Transverse colon (tissue), 4 donors: Measurements from ENCODE around the gene MPIG6B. TPM values are rescaled to one million over a fixed set of nuclear protein-coding genes. Genes with fewer than 3 reads are reported as not detected.

Experiments used
- DNase-seq: peaks from one replicate; pipeline ENCODE4 v3.0.0-alpha.2; 2019
- H3K27ac ChIP-seq, 4 donors: fragments of 200-600 bp; sonication (generic); 2 replicates each; pipeline ENCODE4 v1.5.1; 2016 to 2018; ENCODE audit warnings: inconsistent platforms in 4 of 4
- H3K27me3 ChIP-seq: fragments of 200-600 bp; sonication (generic); 2 replicates; pipeline ENCODE4 v1.5.1; 2017; ENCODE audit warnings: inconsistent platforms
- H3K36me3 ChIP-seq, 4 donors: fragments of 200-600 bp; sonication (generic); 2 replicates each; pipeline ENCODE4 v1.5.1; 2017 to 2019; ENCODE audit warnings: inconsistent platforms in 4 of 4
- H3K4me1 ChIP-seq, 4 donors: fragments of 200-600 bp; sonication (generic); 2 replicates each; pipeline ENCODE4 v1.5.1; 2017 to 2020; ENCODE audit warnings: inconsistent platforms in 4 of 4
- H3K4me3 ChIP-seq, 4 donors: fragments of 200-600 bp; sonication (generic); 1 replicate in 1 of 4; 2 replicates in 3 of 4; pipeline versions ENCODE4 v1.5.1 to v1.6.1; 2017 to 2019; ENCODE audit warnings: inconsistent platforms in 4 of 4
- H3K9me3 ChIP-seq, 2 donors: fragments of 200-600 bp; sonication (generic); 2 replicates each; pipeline ENCODE4 v1.5.1; 2017 to 2019; ENCODE audit warnings: inconsistent platforms in 2 of 2
- CTCF ChIP-seq, 5 experiments: fragments of 200-600 bp in 3 of 5; fragments of 450-650 bp in 2 of 5; sonication (generic) in 3 of 5; IDR thresholded peaks; 1 replicate in 2 of 5; 2 replicates in 3 of 5; pipeline ENCODE4 v1.5.1; 2016 to 2017; ENCODE audit warnings: antibody characterized with exemption in 5 of 5, inconsistent platforms in 3 of 5, mild to moderate bottlenecking in 2 of 5, moderate library complexity in 1 of 5
- EP300 ChIP-seq: sonication (generic); formaldehyde crosslinking; IDR thresholded peaks from one replicate; pipeline ENCODE4 v1.6.1; 2017; ENCODE audit warnings: antibody characterized with exemption, low read depth
- POLR2A ChIP-seq: fragments of 450-650 bp; IDR thresholded peaks from one replicate; pipeline ENCODE4 v1.6.1; 2016; ENCODE audit warnings: antibody characterized with exemption, mild to moderate bottlenecking, moderate library complexity
- POLR2AphosphoS5 ChIP-seq, 3 donors: sonication (generic); formaldehyde crosslinking; IDR thresholded peaks; one replicate each; pipeline ENCODE4 v1.6.1; 2016; ENCODE audit warnings: antibody characterized with exemption in 3 of 3
- WGBS, 2 donors: methylation state at CpG; one replicate each; pipeline ENCODE4 v1.1.5; 2018; ENCODE audit warnings: low coverage in 1 of 2; 5-methylcytosine and 5-hydroxymethylcytosine counted together
- in situ Hi-C, 4 donors: fragments of 200-750 bp; cut with MboI; loops; one replicate each; pipeline versions ENCODE4 v1.15.0 to v1.15.1; 2017; ENCODE audit warnings: low sequenced_read_pairs in 3 of 4, low pct_ligation_motif_present in 1 of 4, low pct_unique_long_range_greater_than_20kb in 1 of 4
- intact Hi-C: fragments of 100-400 bp; cut with DNase I; formaldehyde crosslinking; loops from one replicate; pipeline ENCODE4 v1.15.1; 2023; ENCODE audit warnings: low total_unique reads
- total RNA-seq, 4 donors: library from RNA; depleted of rRNA; stranded (reverse); fragments of >200 nt; gene quantifications; one replicate each; pipeline ENCODE4 v1.1.0, GENCODE V29; 2016

MPIG6B gene
- total RNA-seq, 4 donors from 2014 or later, result 0.16 TPM; not detected in 3

GRCh38 chr6:31686483-31686882 lies 36.7 kb upstream of the MPIG6B start:
- Histone ChIP-seq H3K27me3 (no peaks in the 10 kb centered on the region), H3K27ac (no peak overlapping the region), H3K9me3 (no peaks in the 10 kb centered on the region), H3K36me3 (peaks cover 0 to 28% (median 14%) of the 10 kb centered on the region in 4 donors), H3K4me1 (peaks cover 3 to 14% (median 4%) of the 10 kb centered on the region in 4 donors), H3K4me3 (no peak overlapping the region)
- intact Hi-C loops, result loop anchor here (10.0 kb wide), 1 partner anchor 148 kb away; no protein-coding TSS in a partner anchor
- 61 to 87% methylated on average over 3 to 5 of the region's 5 CpGs for WGBS, 2 donors
- in situ Hi-C loops, result loop anchor here in 2 of 4 donors (5.0 to 10.0 kb wide), 2 partner anchors 78 to 81 kb away; partner anchors contain the start of gene SAPCD1 (in 1 of the 2)
- TF ChIP-seq POLR2AphosphoS5 (IDR thresholded peaks at IDR 0.05), result no peak
- TF ChIP-seq EP300, result no peak
- no peak for TF ChIP-seq POLR2A
- no peak for TF ChIP-seq CTCF (IDR thresholded peaks at IDR 0.05)
- DNase-seq, result no peak

GRCh38 chr6:31687321-31687720 lies 35.9 kb upstream of the MPIG6B start:
- DNase-seq, result no peak
- TF ChIP-seq POLR2A, result no peak
- TF ChIP-seq EP300, result no peak
- no peak for TF ChIP-seq CTCF (IDR thresholded peaks at IDR 0.05)
- no peak for TF ChIP-seq POLR2AphosphoS5 (IDR thresholded peaks at IDR 0.05)
- H3K9me3 ChIP-seq, result no peaks in the 10 kb centered on the region
- peaks cover 0 to 34% (median 16%) of the 10 kb centered on the region in 4 donors for H3K36me3 ChIP-seq
- no peak overlapping the region for H3K27ac ChIP-seq
- 87 to 89% methylated on average over 7 to 8 of the region's 8 CpGs for WGBS, 2 donors
- peaks cover 0 to 6% (median 0%) of the 10 kb centered on the region in 4 donors for H3K4me1 ChIP-seq
- H3K4me3 ChIP-seq, result no peak overlapping the region
- intact Hi-C loops (loop anchor here (10.0 kb wide), 1 partner anchor 147 kb away; no protein-coding TSS in a partner anchor), in situ Hi-C loops (loop anchor here in 2 of 4 donors (5.0 to 10.0 kb wide), 2 partner anchors 77 to 80 kb away; partner anchors contain the start of gene SAPCD1 (in 1 of the 2))
- no peaks in the 10 kb centered on the region for H3K27me3 ChIP-seq

- DNase-seq, result no peak
- Histone ChIP-seq H3K27me3 (no peaks in the 10 kb centered on the region), H3K4me1 (peaks cover 0 to 4% (median 0%) of the 10 kb centered on the region in 4 donors), H3K9me3 (no peaks in the 10 kb centered on the region), H3K27ac (no peak overlapping the region), H3K36me3 (peaks cover 0 to 39% (median 18%) of the 10 kb centered on the region in 4 donors), H3K4me3 (no peak overlapping the region)
- intact Hi-C loops (loop anchor here (10.0 kb wide), 1 partner anchor 147 kb away; no protein-coding TSS in a partner anchor), in situ Hi-C loops (loop anchor here in 2 of 4 donors (5.0 to 10.0 kb wide), 2 partner anchors 77 to 79 kb away; partner anchors contain the start of gene SAPCD1 (in 1 of the 2))
- TF ChIP-seq POLR2A (no peak), POLR2AphosphoS5 (IDR thresholded peaks at IDR 0.05) (no peak), EP300 (no peak), CTCF (IDR thresholded peaks at IDR 0.05) (no peak)
- WGBS, 2 donors, result 79 to 88% methylated on average over 2 to 14 of the region's 14 CpGs
Observed at GRCh38 chr6:31687860-31688693, 35.1 kb upstream of the MPIG6B start.
